Muscle layer of duodenum (tissue), 2 donors: ENCODE results near the gene PANX1.

ENCODE experiments used
- H3K27ac ChIP-seq: one replicate; pipeline ENCODE4 v1.7.0; 2013; ENCODE audit warnings: mild to moderate bottlenecking, low read length
- H3K27me3 ChIP-seq: one replicate; pipeline ENCODE4 v1.7.0; 2013; ENCODE audit warnings: low read depth, mild to moderate bottlenecking, control low read depth, low read length
- H3K36me3 ChIP-seq, 2 donors: one replicate each; pipeline ENCODE4 v1.7.0; 2013; ENCODE audit warnings: low read length in 2 of 2, control low read depth in 1 of 2, mild to moderate bottlenecking in 1 of 2; ENCODE audit not compliant: insufficient read depth in 2 of 2, control insufficient read depth in 1 of 2
- H3K4me1 ChIP-seq, 2 donors: one replicate each; pipeline ENCODE4 v1.7.0; 2013; ENCODE audit warnings: low read length in 2 of 2, mild to moderate bottlenecking in 2 of 2, control low read depth in 1 of 2, moderate library complexity in 1 of 2; ENCODE audit not compliant: insufficient read depth in 2 of 2, control insufficient read depth in 1 of 2
- H3K4me3 ChIP-seq, 2 donors: one replicate each; pipeline ENCODE4 v1.7.0; 2013; ENCODE audit warnings: low read length in 2 of 2, low read depth in 1 of 2, mild to moderate bottlenecking in 1 of 2
- H3K9me3 ChIP-seq, 2 donors: one replicate each; pipeline ENCODE4 v1.7.0; 2013; ENCODE audit warnings: low read length in 2 of 2, control low read depth in 1 of 2, mild to moderate bottlenecking in 1 of 2; ENCODE audit not compliant: control insufficient read depth in 1 of 2
- donor health status: healthy.

The PANX1 gene, protein sequence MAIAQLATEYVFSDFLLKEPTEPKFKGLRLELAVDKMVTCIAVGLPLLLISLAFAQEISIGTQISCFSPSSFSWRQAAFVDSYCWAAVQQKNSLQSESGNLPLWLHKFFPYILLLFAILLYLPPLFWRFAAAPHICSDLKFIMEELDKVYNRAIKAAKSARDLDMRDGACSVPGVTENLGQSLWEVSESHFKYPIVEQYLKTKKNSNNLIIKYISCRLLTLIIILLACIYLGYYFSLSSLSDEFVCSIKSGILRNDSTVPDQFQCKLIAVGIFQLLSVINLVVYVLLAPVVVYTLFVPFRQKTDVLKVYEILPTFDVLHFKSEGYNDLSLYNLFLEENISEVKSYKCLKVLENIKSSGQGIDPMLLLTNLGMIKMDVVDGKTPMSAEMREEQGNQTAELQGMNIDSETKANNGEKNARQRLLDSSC

DNA sequence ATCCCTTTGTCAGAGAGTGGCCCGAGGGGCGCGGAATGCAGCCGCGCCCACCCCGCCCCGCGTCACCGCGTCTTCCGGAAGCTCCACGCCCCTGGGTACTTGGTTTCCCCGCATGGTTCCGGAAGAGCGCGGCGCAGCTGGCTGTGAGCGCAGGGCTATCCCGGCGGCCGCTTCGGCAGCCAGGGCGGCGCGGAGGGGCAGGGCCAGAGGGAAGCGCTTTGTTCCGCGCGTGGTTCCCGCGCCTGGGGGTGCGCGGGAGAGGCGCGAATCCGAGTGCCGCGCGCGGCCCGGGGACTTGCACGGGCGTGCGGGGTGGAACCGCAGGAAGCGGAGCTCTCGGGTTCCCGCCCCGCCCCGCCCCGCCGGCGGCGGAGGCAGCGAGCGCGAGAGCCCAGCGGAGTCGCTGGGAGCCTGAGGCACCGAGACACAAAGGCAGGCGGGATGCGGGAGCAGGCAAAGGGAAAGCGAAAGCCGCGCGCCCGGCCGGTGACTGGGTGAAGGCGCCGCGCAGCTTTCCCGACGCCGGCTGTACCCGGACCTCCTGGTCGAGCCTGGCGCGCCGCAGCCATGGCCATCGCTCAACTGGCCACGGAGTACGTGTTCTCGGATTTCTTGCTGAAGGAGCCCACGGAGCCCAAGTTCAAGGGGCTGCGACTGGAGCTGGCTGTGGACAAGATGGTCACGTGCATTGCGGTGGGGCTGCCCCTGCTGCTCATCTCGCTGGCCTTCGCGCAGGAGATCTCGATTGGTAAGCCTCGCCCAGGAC lies at the start of gene PANX1:
PANX1 (plus strand) TSS at position 96 of the 766 bp plus-strand sequence; CDS start at position 568, 472 bp downstream.
- Histone ChIP-seq H3K27ac (peak within 1 kb of the TSS; percentile 97), H3K36me3 (no peaks in the 10 kb centered on the region), H3K4me1 (peaks cover 22 to 35% of the 10 kb centered on the region in 2 donors), H3K4me3 (peak within 1 kb of the TSS; percentile 71 to 84), H3K9me3 (no peaks in the 10 kb centered on the region), H3K27me3 (no peaks in the 10 kb centered on the region)

DNA sequence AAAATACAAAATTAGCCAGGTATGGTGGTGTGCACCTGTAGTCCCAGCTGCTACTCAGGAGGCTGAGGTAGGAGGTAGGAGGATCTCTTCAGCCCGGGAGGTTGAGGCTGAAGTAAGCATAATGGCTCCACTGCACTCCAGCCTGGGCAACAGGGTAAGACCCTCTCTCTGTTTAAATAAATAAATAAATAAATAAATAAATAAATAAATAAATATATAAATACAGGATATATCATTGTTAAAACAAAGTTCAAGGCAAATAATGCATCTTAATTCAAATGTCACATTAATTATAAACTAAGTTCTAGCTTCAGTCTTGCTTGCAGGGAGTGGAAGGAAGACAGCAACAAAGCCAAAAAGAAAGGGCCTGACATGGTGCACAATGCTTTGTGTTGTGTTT lies 44.5 kb upstream of the PANX1 start:
- Histone ChIP-seq H3K27ac (no peak overlapping the region), H3K9me3 (no peaks in the 10 kb centered on the region), H3K4me3 (no peak overlapping the region), H3K27me3 (no peaks in the 10 kb centered on the region), H3K36me3 (no peaks in the 10 kb centered on the region), H3K4me1 (no peaks in the 10 kb centered on the region)

DNA sequence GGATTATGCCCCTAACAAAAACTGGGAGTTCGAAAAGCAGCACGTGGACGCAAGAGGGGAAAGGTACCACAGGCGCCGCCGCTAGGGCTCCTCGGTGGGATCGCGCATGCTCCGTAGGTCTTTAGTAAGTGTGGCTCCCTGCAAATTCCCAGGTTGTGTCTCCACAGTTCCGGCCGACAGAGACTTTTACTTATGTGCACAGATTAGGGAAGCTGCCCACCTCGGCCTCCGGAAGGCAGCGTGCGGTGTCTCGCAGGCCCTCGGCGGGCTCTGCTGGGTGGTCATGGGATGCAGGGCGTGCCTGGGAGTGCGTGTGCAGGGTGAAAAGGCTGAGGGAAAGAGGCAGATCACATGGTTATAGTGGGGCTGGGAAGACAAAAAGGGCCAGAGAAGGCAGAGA lies 39.7 kb upstream of the PANX1 start:
- Histone ChIP-seq H3K27ac (no peak overlapping the region), H3K4me3 (no peak overlapping the region), H3K36me3 (no peaks in the 10 kb centered on the region), H3K27me3 (no peaks in the 10 kb centered on the region), H3K4me1 (no peaks in the 10 kb centered on the region), H3K9me3 (peaks cover 0 to 10% of the 10 kb centered on the region in 2 donors)

DNA sequence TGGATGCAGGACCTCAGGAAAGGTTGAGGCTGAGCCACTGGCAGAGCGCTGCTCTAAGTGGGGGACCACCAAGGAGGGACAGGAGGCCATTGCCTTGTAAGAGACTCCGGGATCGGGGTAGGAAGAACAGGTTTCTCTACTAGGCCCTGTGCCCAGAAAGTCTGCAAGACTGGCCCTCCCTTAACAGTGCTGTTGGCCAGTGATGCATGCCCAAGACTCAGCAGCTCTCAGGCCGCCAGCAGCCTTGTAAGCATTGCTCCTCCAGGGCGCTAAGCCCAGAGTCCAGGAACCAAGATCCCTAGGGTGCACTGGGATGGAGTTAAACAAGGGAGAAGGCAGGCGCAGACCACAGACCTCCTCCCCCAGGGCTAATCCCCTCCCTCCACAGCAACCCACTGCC lies 39.3 kb upstream of the PANX1 start:
- Histone ChIP-seq H3K27me3 (no peaks in the 10 kb centered on the region), H3K9me3 (peaks cover 0 to 10% of the 10 kb centered on the region in 2 donors), H3K4me3 (no peak overlapping the region), H3K36me3 (no peaks in the 10 kb centered on the region), H3K4me1 (no peaks in the 10 kb centered on the region), H3K27ac (no peak overlapping the region)

DNA sequence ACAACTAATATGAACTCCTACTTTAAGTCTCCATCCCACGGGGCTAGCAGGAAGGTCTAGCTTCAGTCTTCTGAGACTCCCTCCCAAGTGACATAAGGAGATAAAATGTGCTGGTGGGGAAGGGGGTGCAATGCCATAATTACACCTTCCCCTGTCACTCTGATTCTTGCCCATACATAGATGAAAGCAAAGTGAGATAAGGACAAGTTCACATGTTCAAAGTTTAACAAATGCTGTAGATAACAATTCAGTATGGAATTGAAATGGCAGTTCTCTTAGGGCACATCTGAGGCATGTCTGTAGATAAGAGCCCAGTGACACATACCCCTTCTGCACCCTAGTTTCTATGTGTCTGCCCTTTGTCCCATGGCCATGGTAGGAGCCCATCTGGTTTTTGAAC lies 38.2 kb upstream of the PANX1 start:
- no peaks in the 10 kb centered on the region for H3K27me3 ChIP-seq
- no peaks in the 10 kb centered on the region for H3K36me3 ChIP-seq
- H3K9me3 ChIP-seq: peaks cover 0 to 10% of the 10 kb centered on the region in 2 donors
- H3K4me3 ChIP-seq: no peak overlapping the region
- H3K27ac ChIP-seq: no peak overlapping the region
- H3K4me1 ChIP-seq: no peaks in the 10 kb centered on the region

DNA sequence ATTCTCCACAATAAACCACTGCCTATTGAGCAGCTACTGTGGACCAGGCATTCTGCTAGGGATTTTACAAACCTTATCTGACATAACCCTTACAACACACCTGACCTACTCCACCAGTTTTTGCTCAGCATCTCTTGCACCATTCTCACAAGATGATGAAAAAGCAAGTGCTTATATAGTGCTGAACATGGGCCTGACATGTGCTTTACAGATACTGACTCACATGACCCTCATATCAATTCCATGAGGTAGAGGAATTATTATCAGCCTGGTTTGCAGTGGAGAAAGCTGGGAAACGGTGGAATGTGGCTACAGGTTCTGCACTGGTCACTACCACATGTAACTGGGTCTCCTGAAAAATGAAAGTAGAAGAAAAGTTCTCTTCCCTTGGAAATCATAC lies 37.5 kb upstream of the PANX1 start:
- Histone ChIP-seq H3K4me3 (no peak overlapping the region), H3K36me3 (no peaks in the 10 kb centered on the region), H3K4me1 (no peaks in the 10 kb centered on the region), H3K27ac (no peak overlapping the region), H3K27me3 (no peaks in the 10 kb centered on the region), H3K9me3 (peaks cover 0 to 10% of the 10 kb centered on the region in 2 donors)

DNA sequence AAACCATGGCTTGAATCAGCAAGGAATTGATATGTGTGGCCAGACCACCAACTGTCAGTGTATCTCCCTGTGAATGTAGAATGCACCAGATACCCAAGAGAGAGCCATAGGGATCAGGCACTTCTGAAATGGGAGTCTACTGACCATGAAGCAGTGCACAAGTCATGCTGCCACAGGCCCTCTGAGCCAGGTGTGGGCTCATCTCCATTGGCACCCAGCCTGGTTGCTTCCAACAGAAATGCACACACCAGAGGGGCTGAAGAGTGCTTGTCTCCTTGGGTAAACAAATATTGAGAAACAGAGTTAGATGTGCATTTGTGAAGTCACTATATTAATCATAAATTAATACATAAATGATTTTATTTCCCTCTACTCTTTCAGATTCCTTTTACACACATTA lies 28.4 kb upstream of the PANX1 start:
- no peak overlapping the region for H3K27ac ChIP-seq
- no peak overlapping the region for H3K4me3 ChIP-seq
- H3K27me3 ChIP-seq: no peaks in the 10 kb centered on the region

DNA sequence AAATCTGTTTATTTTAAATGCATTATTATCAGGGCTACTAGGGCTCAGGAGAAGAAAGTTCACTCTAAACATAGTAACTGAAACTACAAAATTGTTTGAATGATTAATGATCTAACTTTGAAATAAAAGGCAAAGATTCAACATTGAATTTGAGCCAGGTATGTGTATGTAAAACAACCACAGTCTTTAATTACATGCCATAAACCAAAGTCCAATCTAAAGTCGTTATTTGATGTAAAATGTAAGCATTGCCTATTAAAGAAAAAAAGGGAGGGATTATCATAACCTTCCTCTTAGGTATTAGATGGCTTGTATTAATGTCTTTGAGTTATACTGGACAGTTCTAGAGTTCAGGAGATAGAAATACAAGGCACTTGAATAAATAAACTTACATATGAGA lies 25.2 kb upstream of the PANX1 start:
- Histone ChIP-seq H3K4me3 (no peak overlapping the region), H3K27ac (no peak overlapping the region), H3K4me1 (no peaks in the 10 kb centered on the region), H3K9me3 (no peaks in the 10 kb centered on the region), H3K36me3 (no peaks in the 10 kb centered on the region), H3K27me3 (no peaks in the 10 kb centered on the region)

More for the DNA sequence above, 28.4 kb upstream of the PANX1 start:
- Histone ChIP-seq H3K9me3 (no peaks in the 10 kb centered on the region), H3K36me3 (no peaks in the 10 kb centered on the region), H3K4me1 (no peaks in the 10 kb centered on the region)

DNA sequence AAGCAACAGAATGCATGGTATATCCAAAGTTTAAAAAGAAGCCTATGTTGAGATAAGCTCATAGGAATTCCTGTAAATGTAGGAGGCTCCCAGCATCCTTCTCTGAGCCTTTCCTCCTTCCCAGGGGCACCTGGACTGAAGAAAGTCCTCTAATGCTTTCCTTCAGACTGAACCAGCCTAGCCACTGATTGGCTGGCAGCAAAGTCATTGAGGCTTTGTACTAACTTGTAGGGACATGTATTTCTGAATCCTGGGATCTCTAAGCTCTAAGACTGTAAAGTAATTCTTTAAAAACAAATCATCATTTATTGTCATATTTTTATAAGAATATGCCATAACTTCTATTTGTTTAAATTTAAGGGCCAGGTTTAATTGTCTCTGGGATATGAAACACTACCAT lies 23.9 kb upstream of the PANX1 start:
- Histone ChIP-seq H3K4me3 (no peak overlapping the region), H3K36me3 (no peaks in the 10 kb centered on the region), H3K4me1 (no peaks in the 10 kb centered on the region), H3K9me3 (no peaks in the 10 kb centered on the region), H3K27me3 (no peaks in the 10 kb centered on the region), H3K27ac (no peak overlapping the region)

DNA sequence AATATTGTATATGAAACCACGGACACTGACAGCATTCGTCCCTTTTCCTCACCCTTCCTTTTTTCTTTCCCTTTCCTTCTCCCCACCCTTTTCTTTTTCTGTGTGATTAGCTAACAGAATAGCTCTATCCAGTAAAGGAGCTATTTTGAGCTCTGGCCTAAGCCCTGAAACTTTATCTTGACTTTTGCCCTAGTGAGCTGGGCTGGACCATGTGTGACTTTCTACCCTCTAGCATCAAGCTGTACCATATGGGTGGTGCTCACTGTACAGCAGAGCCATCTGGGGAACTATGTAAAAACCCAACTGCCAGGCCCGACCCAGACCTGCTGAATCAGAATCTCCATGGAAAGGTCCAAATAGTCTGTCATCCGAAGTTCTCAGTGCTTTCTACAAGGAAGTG lies 21.9 kb upstream of the PANX1 start:
- H3K4me1 ChIP-seq: no peaks in the 10 kb centered on the region
- H3K9me3 ChIP-seq: no peaks in the 10 kb centered on the region
- H3K27ac ChIP-seq: no peak overlapping the region
- H3K27me3 ChIP-seq: no peaks in the 10 kb centered on the region
- no peaks in the 10 kb centered on the region for H3K36me3 ChIP-seq
- H3K4me3 ChIP-seq: no peak overlapping the region

DNA sequence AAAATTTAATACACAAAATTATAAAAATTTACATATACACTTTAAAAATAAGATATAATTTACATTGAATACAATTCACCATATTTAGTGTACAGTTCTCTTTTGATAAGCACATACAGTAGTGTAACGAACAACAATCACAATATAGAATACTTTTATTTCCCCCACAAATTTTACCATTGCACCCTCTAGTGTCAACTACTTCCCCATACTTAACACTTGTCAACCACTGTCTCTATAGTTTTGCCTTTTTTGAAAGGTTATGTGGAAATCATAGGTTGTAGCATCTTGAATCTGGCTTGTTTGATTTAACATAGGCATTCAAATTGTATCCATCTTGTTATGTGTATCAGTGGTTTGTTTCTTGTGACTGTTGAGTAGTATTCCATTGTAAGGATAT lies 21.3 kb upstream of the PANX1 start:
- no peaks in the 10 kb centered on the region for H3K27me3 ChIP-seq
- no peak overlapping the region for H3K4me3 ChIP-seq
- no peak overlapping the region for H3K27ac ChIP-seq
- no peaks in the 10 kb centered on the region for H3K9me3 ChIP-seq
- H3K4me1 ChIP-seq: no peaks in the 10 kb centered on the region
- no peaks in the 10 kb centered on the region for H3K36me3 ChIP-seq
